TTC549 (cell line): ENCODE results near the gene UTRN.

Source experiments
- FAIRE-seq: peaks from 2 replicates; lab custom pipeline; 2012; peaks lifted over from hg19 to GRCh38; lab: Jason Lieb, UNC

UTRN gene

GRCh38 chr6:144314003-144314485 is 28.9 kb downstream of the UTRN start:
- no peak for FAIRE-seq

- FAIRE-seq: no peak
These were observed 29.4 kb downstream of the UTRN start for GRCh38 chr6:144314562-144314961.

GRCh38 chr6:144315226-144315980 is 30.3 kb downstream of the UTRN start:
- FAIRE-seq: no peak

GRCh38 chr6:144315981-144316861 is 31.1 kb downstream of the UTRN start:
- FAIRE-seq: no peak

- FAIRE-seq: no peak
These were observed 31.7 kb downstream of the UTRN start for GRCh38 chr6:144316862-144317195.

GRCh38 chr6:144317736-144318135 is 32.6 kb downstream of the UTRN start:
- FAIRE-seq: no peak

- no peak for FAIRE-seq
These were observed 34.1 kb downstream of the UTRN start for GRCh38 chr6:144319211-144319610.

GRCh38 chr6:144320741-144321140 is 35.6 kb downstream of the UTRN start:
- FAIRE-seq: no peak

- no peak for FAIRE-seq
These were observed 36.9 kb downstream of the UTRN start for GRCh38 chr6:144321839-144322591.

- no peak for FAIRE-seq
These were observed 40.1 kb downstream of the UTRN start for GRCh38 chr6:144325232-144325631.

- FAIRE-seq: no peak
These were observed 41.3 kb downstream of the UTRN start for GRCh38 chr6:144326393-144326792.

- FAIRE-seq: no peak
These were observed 41.9 kb downstream of the UTRN start for GRCh38 chr6:144327081-144327480.

- no peak for FAIRE-seq
These were observed 45.2 kb downstream of the UTRN start for GRCh38 chr6:144330017-144330987.

- FAIRE-seq: no peak
These were observed 46.4 kb downstream of the UTRN start for GRCh38 chr6:144331491-144331969.

- FAIRE-seq: no peak
These were observed 47.0 kb downstream of the UTRN start for GRCh38 chr6:144332177-144332576.

- FAIRE-seq: no peak
These were observed 49.1 kb downstream of the UTRN start for GRCh38 chr6:144334150-144334708.
